ENCODE data around the gene RTEL1.

RTEL1 gene

GRCh38 chr20:63734111-63734945 lies 76.2 kb downstream of the RTEL1 start:
- WGBS (ENCODE audit: extremely low coverage, insufficient coverage, insufficient read length), result no CpG with 5 or more reads among the region's 25 CpGs
- no peak overlapping the region for H2AK5ac ChIP-seq (ENCODE audit: low read length)
- H2BK5ac ChIP-seq (ENCODE audit: low read depth, low read length, poor library complexity), result no peak overlapping the region
- peaks cover 37 to 39% of the 10 kb centered on the region in 2 experiments for H3K36me3 ChIP-seq (ENCODE audit: control insufficient read depth in 1 of 2, insufficient read depth in 2 of 2, low read length in 2 of 2)
- H3K4me3 ChIP-seq (ENCODE audit: low read depth, low read length), result no peak overlapping the region
- H3K9me3 ChIP-seq (ENCODE audit: insufficient read depth, low read depth, low read length), result peaks cover 8% of the 10 kb centered on the region
- no peak overlapping the region for H4K8ac ChIP-seq (ENCODE audit: low read depth, low read length)
- no peak overlapping the region for H3K23ac ChIP-seq (ENCODE audit: low read length)
- no peak overlapping the region for H3K9ac ChIP-seq (ENCODE audit: low read length)
- H2AFZ ChIP-seq (ENCODE audit: insufficient read depth, low read length, poor library complexity), result no peak overlapping the region
- H3K18ac ChIP-seq (ENCODE audit: low read length), result no peak overlapping the region
- H3K27me3 ChIP-seq (ENCODE audit: insufficient read depth, low read length), result no peaks in the 10 kb centered on the region
- DNase-seq, result no peak
- H2BK120ac ChIP-seq (ENCODE audit: insufficient read depth, low read length, poor library complexity), result no peak overlapping the region
- H3K27ac ChIP-seq (ENCODE audit: low read depth, low read length), result no peak overlapping the region
- no peak overlapping the region for H4K12ac ChIP-seq (ENCODE audit: low read depth, low read length)
- no peak overlapping the region for H3K14ac ChIP-seq (ENCODE audit: low read length)
- H3K4me1 ChIP-seq (ENCODE audit: control insufficient read depth in 1 of 2, insufficient read depth in 2 of 2, low read length in 2 of 2), result peaks cover 6 to 8% of the 10 kb centered on the region in 2 experiments
- no peak overlapping the region for H3K4me2 ChIP-seq (ENCODE audit: low read length)
- peaks cover 2% of the 10 kb centered on the region for H3K79me1 ChIP-seq (ENCODE audit: low read length)
- H2BK12ac ChIP-seq (ENCODE audit: low read length), result no peak overlapping the region
- no peaks in the 10 kb centered on the region for H3K79me2 ChIP-seq (ENCODE audit: control insufficient read depth, insufficient read depth, low read length, poor library complexity)
- H3K4ac ChIP-seq (ENCODE audit: low read depth, low read length), result no peak overlapping the region
- H4K91ac ChIP-seq (ENCODE audit: low read depth, low read length), result no peak overlapping the region

GRCh38 chr20:63734946-63735858 lies 77.1 kb downstream of the RTEL1 start:
- H4K91ac ChIP-seq (ENCODE audit: low read depth, low read length), result no peak overlapping the region
- H3K9ac ChIP-seq (ENCODE audit: low read length), result no peak overlapping the region
- WGBS (ENCODE audit: extremely low coverage, insufficient coverage, insufficient read length), result no CpG with 5 or more reads among the region's 48 CpGs
- H4K8ac ChIP-seq (ENCODE audit: low read depth, low read length), result no peak overlapping the region
- H3K79me1 ChIP-seq (ENCODE audit: low read length), result peaks cover 3% of the 10 kb centered on the region
- no peak overlapping the region for H3K27ac ChIP-seq (ENCODE audit: low read depth, low read length)
- no peak overlapping the region for H3K4me3 ChIP-seq (ENCODE audit: low read depth, low read length)
- no peak overlapping the region for H3K4ac ChIP-seq (ENCODE audit: low read depth, low read length)
- no peak overlapping the region for H2BK5ac ChIP-seq (ENCODE audit: low read depth, low read length, poor library complexity)
- H2BK12ac ChIP-seq (ENCODE audit: low read length), result no peak overlapping the region
- H4K12ac ChIP-seq (ENCODE audit: low read depth, low read length), result no peak overlapping the region
- peaks cover 6 to 8% of the 10 kb centered on the region in 2 experiments for H3K4me1 ChIP-seq (ENCODE audit: control insufficient read depth in 1 of 2, insufficient read depth in 2 of 2, low read length in 2 of 2)
- no peak overlapping the region for H2AFZ ChIP-seq (ENCODE audit: insufficient read depth, low read length, poor library complexity)
- H2BK120ac ChIP-seq (ENCODE audit: insufficient read depth, low read length, poor library complexity), result no peak overlapping the region
- peaks cover 8% of the 10 kb centered on the region for H3K9me3 ChIP-seq (ENCODE audit: insufficient read depth, low read depth, low read length)
- no peak overlapping the region for H2AK5ac ChIP-seq (ENCODE audit: low read length)
- no peak overlapping the region for H3K14ac ChIP-seq (ENCODE audit: low read length)
- no peak overlapping the region for H3K4me2 ChIP-seq (ENCODE audit: low read length)
- no peak overlapping the region for H3K23ac ChIP-seq (ENCODE audit: low read length)
- DNase-seq, result no peak
- H3K79me2 ChIP-seq (ENCODE audit: control insufficient read depth, insufficient read depth, low read length, poor library complexity), result peaks cover under 1% of the 10 kb centered on the region
- H3K18ac ChIP-seq (ENCODE audit: low read length), result no peak overlapping the region
- no peaks in the 10 kb centered on the region for H3K27me3 ChIP-seq (ENCODE audit: insufficient read depth, low read length)
- peaks cover 35 to 36% of the 10 kb centered on the region in 2 experiments for H3K36me3 ChIP-seq (ENCODE audit: control insufficient read depth in 1 of 2, insufficient read depth in 2 of 2, low read length in 2 of 2)

GRCh38 chr20:63735859-63736718 lies 78.0 kb downstream of the RTEL1 start, which contains the start of gene LIME1:
LIME1 (plus strand) TSS chr20:63736664; CDS start chr20:63737550, 886 bp downstream.
- H3K36me3 ChIP-seq (ENCODE audit: control insufficient read depth in 1 of 2, insufficient read depth in 2 of 2, low read length in 2 of 2), result peaks cover 34 to 36% of the 10 kb centered on the region in 2 experiments
- no peak within 1 kb of the TSS for H4K12ac ChIP-seq (ENCODE audit: low read depth, low read length)
- H2AK5ac ChIP-seq (ENCODE audit: low read length), result no peak within 1 kb of the TSS
- H2BK5ac ChIP-seq (ENCODE audit: low read depth, low read length, poor library complexity), result no peak within 1 kb of the TSS
- no peak within 1 kb of the TSS for H2BK12ac ChIP-seq (ENCODE audit: low read length)
- no peak for DNase-seq
- no peak within 1 kb of the TSS for H3K23ac ChIP-seq (ENCODE audit: low read length)
- H3K14ac ChIP-seq (ENCODE audit: low read length), result no peak within 1 kb of the TSS
- H3K9me3 ChIP-seq (ENCODE audit: insufficient read depth, low read depth, low read length), result peaks cover 8% of the 10 kb centered on the region
- no peak within 1 kb of the TSS for H3K4ac ChIP-seq (ENCODE audit: low read depth, low read length)
- no peaks in the 10 kb centered on the region for H3K27me3 ChIP-seq (ENCODE audit: insufficient read depth, low read length)
- no peak within 1 kb of the TSS for H3K18ac ChIP-seq (ENCODE audit: low read length)
- H3K9ac ChIP-seq (ENCODE audit: low read length), result no peak within 1 kb of the TSS
- no CpG with 5 or more reads among the region's 31 CpGs for WGBS (ENCODE audit: extremely low coverage, insufficient coverage, insufficient read length)
- no peak within 1 kb of the TSS for H3K27ac ChIP-seq (ENCODE audit: low read depth, low read length)
- H2BK120ac ChIP-seq (ENCODE audit: insufficient read depth, low read length, poor library complexity), result no peak within 1 kb of the TSS
- no peak within 1 kb of the TSS for H4K91ac ChIP-seq (ENCODE audit: low read depth, low read length)
- H3K79me2 ChIP-seq (ENCODE audit: control insufficient read depth, insufficient read depth, low read length, poor library complexity), result peaks cover 5% of the 10 kb centered on the region
- no peak within 1 kb of the TSS for H3K4me2 ChIP-seq (ENCODE audit: low read length)
- H3K4me3 ChIP-seq (ENCODE audit: low read depth, low read length), result no peak within 1 kb of the TSS
- no peak within 1 kb of the TSS for H4K8ac ChIP-seq (ENCODE audit: low read depth, low read length)
- no peak within 1 kb of the TSS for H2AFZ ChIP-seq (ENCODE audit: insufficient read depth, low read length, poor library complexity)
- H3K79me1 ChIP-seq (ENCODE audit: low read length), result peaks cover 11% of the 10 kb centered on the region
- peaks cover 8 to 11% of the 10 kb centered on the region in 2 experiments for H3K4me1 ChIP-seq (ENCODE audit: control insufficient read depth in 1 of 2, insufficient read depth in 2 of 2, low read length in 2 of 2)

Data from trophoblast cell (in vitro differentiated cells and primary cell).